HG03175 (cell line): ENCODE data around the gene CCDC82.

Experiments used
- ATAC-seq: cut with Tn5 transposase; IDR thresholded peaks from one replicate; pipeline ENCODE4 v1.9.1; 2021; ENCODE audit warnings: mild to moderate bottlenecking, moderate library complexity; ENCODE audit not compliant: unreplicated experiment

Gene CCDC82

DNA sequence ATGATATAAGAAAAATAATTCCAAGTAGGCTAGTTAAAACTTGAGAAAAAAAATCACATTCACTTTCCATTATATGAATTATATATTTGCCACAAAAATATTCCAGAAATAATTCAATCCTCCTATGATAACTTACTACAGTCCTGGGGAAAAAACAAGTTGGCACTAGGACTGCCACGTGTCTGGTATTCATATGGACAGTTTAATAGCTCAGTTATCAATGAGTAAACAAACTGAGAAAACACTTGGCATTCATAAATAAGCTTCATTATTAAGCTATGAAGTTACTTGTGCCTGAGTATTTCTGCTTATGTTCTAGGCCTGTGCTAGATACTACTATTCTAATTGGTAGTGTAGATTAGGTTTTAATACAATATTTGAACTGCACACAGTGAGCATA, 24.2 kb downstream of the CCDC82 start:
- no peak for ATAC-seq

DNA sequence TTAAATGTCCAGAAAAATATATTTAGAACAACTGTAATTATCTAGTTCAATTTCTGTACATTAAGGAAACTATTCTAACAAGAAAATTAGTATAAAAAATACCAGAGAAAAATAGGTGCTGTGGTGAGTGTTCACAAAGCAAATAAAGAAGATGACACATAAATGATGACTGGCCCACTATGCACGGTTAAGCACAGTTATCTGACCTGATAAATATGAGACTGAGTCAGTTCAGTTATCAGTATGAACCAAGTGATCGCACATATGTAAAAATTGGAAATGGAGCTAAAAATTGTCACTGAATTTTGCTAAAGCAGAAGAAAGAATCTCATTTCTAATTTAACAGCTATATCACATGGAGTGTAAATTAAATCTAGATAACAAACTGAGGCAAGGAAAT, 27.9 kb downstream of the CCDC82 start:
- ATAC-seq, result no peak

- ATAC-seq, result no peak
Measured at GRCh38 chr11:96358321-96358720, 31.4 kb downstream of the CCDC82 start.

DNA sequence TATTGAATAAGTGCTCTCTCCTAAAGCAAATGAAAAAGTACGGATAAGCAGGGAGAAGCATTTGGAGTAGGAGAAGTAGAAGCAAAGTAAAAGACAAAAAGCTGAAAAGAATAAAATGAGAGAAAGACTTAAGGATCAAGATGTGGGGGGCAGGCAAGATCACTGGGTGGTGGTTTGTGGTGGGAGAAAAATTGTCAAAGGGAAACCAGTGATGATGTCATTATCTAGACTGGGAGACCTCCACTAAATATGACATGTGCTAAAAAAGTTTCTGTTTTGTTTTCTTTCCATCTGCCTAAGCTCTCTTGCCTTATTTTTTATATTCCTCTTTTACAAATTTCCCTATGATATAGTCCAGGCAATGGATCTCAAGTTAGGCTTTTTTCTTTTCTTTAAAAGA, 31.9 kb downstream of the CCDC82 start:
- no peak for ATAC-seq

DNA sequence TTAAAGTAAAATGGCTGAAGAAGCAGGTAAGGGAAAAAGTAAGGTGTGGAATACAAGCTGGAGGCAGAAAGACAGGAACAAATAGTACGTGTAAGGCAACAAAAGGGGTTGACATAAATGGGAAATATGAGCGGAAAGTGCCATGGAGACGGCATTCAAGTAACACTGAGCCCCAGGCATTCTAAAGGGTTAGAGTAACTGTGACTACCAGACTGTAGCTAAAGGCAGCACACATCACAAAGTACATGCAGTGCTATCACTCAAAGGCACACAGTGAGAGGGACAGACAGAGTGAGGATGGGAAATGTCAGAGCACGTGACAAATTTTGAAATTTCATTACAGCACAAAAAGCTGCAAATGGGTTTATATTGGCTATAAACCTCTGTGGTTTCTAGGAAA, 32.9 kb downstream of the CCDC82 start:
- no peak for ATAC-seq

- ATAC-seq, result peak; percentile 74
Measured at GRCh38 chr11:96342961-96343711, 46.6 kb downstream of the CCDC82 start, which contains the start of gene MAML2. MAML2 (minus strand) TSS chr11:96343195; CDS start chr11:96341895, 1,300 bp downstream.

DNA sequence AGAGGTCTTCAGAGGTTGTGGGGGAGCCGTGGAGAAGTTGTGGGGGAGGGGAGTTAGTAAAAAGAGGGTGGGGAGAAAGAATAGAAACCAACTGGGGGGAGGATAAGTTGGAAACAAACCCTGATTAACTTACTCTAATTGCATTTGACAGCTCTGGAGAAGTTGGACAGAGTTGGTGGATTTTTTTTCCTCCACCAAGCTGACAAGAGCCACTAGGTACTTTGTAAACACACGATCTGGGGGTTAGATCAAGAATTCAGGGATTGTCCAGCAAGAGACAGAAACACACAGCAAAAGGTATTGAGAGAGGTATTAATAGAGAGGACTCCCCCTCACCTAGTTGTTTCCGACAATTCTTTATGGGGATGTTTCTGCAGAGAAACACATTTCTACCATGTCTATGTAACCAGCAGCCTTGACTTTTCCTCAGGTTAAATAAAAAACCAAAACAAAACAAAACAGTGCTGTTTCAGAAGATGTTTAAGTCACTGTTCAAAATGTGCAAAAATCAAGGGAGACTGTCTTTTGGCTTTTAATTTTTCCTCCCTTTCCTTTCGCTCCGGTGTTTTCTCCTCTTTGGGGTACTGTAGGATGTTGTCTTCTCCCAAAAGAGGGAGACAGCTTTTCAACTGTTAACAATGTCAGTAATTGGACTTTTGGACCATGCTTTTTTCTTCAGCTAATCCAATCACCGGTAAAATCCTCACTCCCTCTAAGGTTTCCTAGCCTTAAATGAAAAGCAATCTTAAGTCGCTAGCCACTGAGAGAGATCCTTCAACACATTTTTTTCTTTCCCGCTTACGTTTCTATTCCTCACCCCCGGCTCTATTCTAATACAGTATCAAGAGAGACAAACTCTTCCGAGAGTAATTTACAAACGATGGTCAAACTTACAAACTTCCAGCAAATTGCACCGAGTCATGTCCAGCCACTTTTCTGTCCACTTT, 47.4 kb downstream of the CCDC82 start:
- no peak for ATAC-seq

- ATAC-seq, result peak; percentile 46
Measured at GRCh38 chr11:96341211-96342013, 48.3 kb downstream of the CCDC82 start.

- no peak for ATAC-seq
Measured at GRCh38 chr11:96340555-96340885, 49.2 kb downstream of the CCDC82 start.

DNA sequence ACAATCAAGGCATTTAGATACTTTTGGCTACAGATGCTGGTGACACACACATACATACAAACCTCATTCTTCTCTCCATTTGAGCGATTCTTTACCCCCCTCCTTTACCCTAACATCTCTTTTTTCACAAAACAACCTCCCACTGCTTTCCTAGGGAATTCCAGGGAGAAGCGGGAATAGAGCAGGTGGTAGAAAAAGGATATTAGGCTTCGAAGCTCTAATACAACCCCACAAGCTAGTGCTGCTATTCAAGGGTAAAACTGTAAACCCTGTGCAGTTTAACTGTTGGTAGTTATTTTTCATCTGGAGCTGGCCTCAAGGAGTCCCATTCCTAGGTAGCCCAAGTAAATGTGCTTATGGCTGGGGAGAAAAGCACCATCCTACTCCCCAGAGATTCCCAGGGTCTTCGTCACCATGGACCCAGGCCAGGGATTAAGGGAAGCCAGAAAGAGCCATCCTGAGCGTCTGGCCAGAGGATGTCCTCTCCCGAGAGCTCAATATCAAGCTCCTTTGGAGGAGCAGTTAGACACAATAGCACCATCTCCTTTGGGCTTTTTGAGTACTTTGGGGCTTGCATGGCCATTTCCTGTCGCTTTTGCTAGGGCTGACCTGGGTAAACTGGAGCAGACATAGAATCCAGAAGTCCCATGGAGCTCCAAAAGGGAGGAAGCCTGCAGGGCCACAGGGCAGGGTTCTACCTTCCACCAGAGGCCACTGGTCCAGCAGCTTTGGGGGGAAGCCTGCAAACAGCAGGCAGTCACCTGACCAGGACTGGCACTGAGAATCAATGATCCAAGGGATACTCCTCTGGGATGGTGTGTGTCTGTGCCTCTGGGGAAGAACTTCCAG, 49.8 kb downstream of the CCDC82 start:
- ATAC-seq, result no peak

- ATAC-seq, result peak; percentile 44
Measured at GRCh38 chr11:96338910-96339705, 50.6 kb downstream of the CCDC82 start.

DNA sequence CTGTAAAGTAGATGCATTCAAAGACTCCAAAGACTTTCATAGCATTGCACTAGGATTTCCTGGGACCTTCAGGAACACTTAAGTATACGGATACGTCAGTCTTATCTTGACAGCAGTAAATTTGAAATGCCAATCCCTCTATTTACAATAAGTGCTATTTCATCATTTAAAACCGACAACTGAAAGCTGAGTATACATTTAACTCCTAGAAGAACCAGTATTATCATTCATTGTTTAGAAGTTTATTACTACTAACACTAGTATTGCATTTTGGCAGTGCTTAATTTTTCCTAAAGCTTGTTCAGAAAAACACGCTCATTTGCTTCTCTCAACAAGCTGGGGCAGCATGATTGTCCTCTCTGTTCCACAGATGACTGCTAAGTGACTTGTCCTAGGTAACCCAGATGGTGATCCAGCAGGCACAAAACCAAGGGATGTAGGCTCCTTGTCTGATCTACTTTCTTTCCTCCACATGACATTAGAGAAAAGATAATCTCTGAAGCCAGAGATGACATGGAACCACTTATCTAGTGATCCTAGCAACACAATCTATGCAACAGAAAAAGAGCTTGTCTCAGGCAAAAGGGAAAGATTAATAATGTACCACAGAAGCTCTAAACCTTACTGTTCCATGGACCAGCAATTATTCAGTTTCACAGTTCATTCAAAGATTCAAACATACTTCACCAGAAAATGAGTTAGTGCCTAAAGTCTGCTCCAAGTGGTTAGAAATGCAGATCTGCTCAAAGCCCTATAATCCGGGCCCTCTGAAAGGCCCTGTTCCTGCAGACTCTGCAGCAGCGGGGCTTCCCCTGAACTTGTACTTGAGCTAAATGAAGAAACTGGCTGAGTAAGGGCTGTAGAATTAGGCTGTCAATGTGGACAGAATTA, 51.9 kb downstream of the CCDC82 start:
- no peak for ATAC-seq

GRCh38 chr11:96335388-96335787, 54.3 kb downstream of the CCDC82 start:
- ATAC-seq, result no peak

- ATAC-seq, result no peak
Measured at GRCh38 chr11:96334219-96334618, 55.5 kb downstream of the CCDC82 start.

GRCh38 chr11:96333191-96333719, 56.5 kb downstream of the CCDC82 start:
- ATAC-seq, result no peak

DNA sequence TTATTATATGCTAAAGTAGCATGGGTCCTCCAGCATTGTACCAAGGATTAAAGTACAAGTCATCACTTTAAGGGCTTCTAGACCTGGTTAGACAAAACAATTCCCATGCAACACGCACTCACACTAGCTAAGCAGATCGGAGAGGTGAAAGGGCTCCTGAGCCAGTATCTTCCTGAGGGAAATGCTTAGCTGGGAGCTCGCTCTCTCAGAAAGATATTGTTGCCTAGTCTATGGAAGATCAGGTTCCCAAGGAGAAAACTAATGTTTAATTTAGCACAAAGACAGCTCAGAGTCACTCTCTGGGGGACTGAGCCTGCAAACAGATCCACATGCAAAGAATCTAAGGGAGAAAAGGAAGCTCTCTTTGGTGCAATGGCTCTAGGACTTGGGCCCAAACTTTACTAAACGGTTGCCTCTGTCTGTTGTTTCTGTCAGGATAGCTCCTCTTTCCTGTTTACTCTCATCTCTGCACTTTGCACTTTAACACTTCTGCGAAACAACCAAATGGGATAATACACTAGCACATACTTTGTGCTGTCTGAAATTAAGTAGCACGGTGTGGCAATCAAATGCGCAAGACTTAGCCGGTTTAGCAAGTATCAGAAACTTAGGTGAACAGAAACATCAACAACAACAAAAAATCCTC, 57.5 kb downstream of the CCDC82 start:
- no peak for ATAC-seq

DNA sequence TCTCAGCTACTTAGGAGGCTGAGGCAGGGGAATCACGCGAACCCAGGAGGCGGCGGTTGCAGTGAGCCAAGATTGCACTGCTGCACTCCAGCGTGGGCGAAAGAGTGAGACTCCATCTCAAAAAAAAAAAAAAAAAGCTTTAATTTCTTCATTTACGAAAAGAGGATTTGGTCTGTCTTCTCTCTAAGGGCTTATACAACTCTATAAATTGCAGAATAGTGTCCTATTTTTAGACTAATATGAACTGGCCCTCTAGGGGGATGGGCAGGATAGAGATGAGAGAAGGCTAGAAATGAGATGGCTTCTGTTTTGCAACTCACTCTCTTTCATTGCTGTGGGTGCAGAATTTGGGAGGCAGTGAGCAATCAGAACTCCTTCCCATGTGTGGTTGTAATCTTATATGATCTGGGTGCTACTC, 58.0 kb downstream of the CCDC82 start:
- ATAC-seq, result no peak

DNA sequence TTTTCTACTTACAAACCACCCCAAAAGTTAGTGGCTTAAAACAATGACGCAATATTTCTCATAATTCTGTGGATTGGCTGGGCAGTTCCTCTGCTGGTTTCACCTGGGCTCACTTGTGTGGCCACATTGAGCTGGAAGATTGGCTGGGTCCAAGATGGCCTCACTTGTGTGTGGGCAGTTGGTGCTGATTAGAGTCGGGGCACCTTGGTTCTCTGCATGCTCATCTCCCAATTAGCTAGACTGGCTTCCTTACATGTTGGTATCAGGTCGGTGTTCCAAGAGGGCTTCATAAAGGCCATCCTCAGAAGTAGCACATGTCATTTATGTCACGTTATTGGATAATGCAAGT, 59.2 kb downstream of the CCDC82 start:
- no peak for ATAC-seq
